Endothelial cell of umbilical vein (primary cell): ENCODE data around the gene AGK. TPM values are rescaled to one million over a fixed set of nuclear protein-coding genes. Genes with fewer than 3 reads are reported as not detected.

Experiments
- BruUV-seq: library from RNA; stranded (reverse); fragments of 400-500 nt; replicated peaks from 2 replicates; lab custom pipeline; 2021; lab: Mats Ljungman, UMichigan
- CTCF ChIA-PET: fragments of 300-600, 350-600 bp; sonication (Branson Sonifier 250); formaldehyde crosslinking; loops from one replicate; lab custom pipeline; 2021; ENCODE audit warnings: antibody characterized with exemption, inconsistent platforms; lab: Charles Lee
- POLR2A ChIA-PET: fragments of 300-600, 350-600 bp; sonication (Branson Sonifier 250); formaldehyde crosslinking; loops from one replicate; lab custom pipeline; 2021; ENCODE audit warnings: antibody characterized with exemption, inconsistent platforms; lab: Charles Lee
- DNase-seq: peaks from one replicate; pipeline ENCODE4 v3.0.0-alpha.2; 2011; ENCODE audit warnings: low read depth, low spot score
- FAIRE-seq: peaks from 2 replicates; lab custom pipeline; 2011; peaks lifted over from hg19 to GRCh38; lab: Jason Lieb, UNC
- H2AFZ ChIP-seq: 2 replicates; pipeline ENCODE4 v1.6.0; 2012; ENCODE audit warnings: low read depth, low read length, control low read depth, inconsistent platforms
- H3K27ac ChIP-seq: 2 replicates; pipeline ENCODE4 v1.5.1; 2011; ENCODE audit warnings: low read depth, mild to moderate bottlenecking, control low read depth, low read length, moderate library complexity; ENCODE audit not compliant: insufficient read depth
- H3K27me3 ChIP-seq, 2 experiments: 2 replicates each; pipeline versions ENCODE4 v1.6.0 to v1.6.1; 2011; ENCODE audit warnings: low read length in 2 of 2, mixed read lengths in 1 of 2; ENCODE audit not compliant: control insufficient read depth in 2 of 2, insufficient read depth in 2 of 2
- H3K36me3 ChIP-seq, 2 experiments: 2 replicates in 1 of 2; 3 replicates in 1 of 2; pipeline ENCODE4 v1.5.1; 2011; ENCODE audit warnings: low read length in 2 of 2, mild to moderate bottlenecking in 1 of 2, moderate library complexity in 1 of 2; ENCODE audit not compliant: control insufficient read depth in 2 of 2, insufficient read depth in 2 of 2; ENCODE audit errors: extremely low read depth in 1 of 2
- H3K4me1 ChIP-seq: 3 replicates; pipeline ENCODE4 v1.5.1; 2011; ENCODE audit warnings: mild to moderate bottlenecking, low read length; ENCODE audit not compliant: control insufficient read depth, insufficient read depth; ENCODE audit errors: extremely low read depth
- H3K4me2 ChIP-seq: 2 replicates; pipeline ENCODE4 v1.6.1; 2011; ENCODE audit warnings: low read length, control low read depth, mixed read lengths; ENCODE audit not compliant: insufficient read depth
- H3K4me3 ChIP-seq, 3 experiments: fragments of 200-600 bp in 1 of 3; sonication (generic), shearing (Covaris generic) in 1 of 3; replicated peaks in 1 of 3; 2 replicates each; pipeline ENCODE4 v1.5.1; 2011 to 2016; ENCODE audit warnings: control low read depth in 3 of 3, low read length in 3 of 3, mild to moderate bottlenecking in 2 of 3, inconsistent platforms in 1 of 3, low read depth in 1 of 3, moderate library complexity in 1 of 3; ENCODE audit not compliant: insufficient read depth in 1 of 3
- H3K79me2 ChIP-seq: 2 replicates; pipeline ENCODE4 v1.6.0; 2012; ENCODE audit warnings: low read length, inconsistent platforms; ENCODE audit not compliant: control insufficient read depth, insufficient read depth
- H3K9ac ChIP-seq: replicated peaks from 2 replicates; pipeline ENCODE3; 2011; ENCODE audit warnings: low read length, control low read depth; ENCODE audit not compliant: insufficient read depth; ENCODE audit errors: extremely low read depth
- H3K9me1 ChIP-seq: replicated peaks from 3 replicates; pipeline ENCODE4 v1.6.0; 2011; ENCODE audit warnings: mild to moderate bottlenecking, low read length; ENCODE audit not compliant: control insufficient read depth, insufficient read depth; ENCODE audit errors: extremely low read depth
- H3K9me3 ChIP-seq: replicated peaks from 2 replicates; pipeline ENCODE4 v1.5.1; 2012; ENCODE audit warnings: low read length, inconsistent platforms; ENCODE audit not compliant: control insufficient read depth, insufficient read depth
- H4K20me1 ChIP-seq: replicated peaks from 2 replicates; pipeline ENCODE3; 2011; ENCODE audit warnings: mild to moderate bottlenecking, low read length; ENCODE audit not compliant: control insufficient read depth, insufficient read depth; ENCODE audit errors: extremely low read depth
- EZH2 ChIP-seq: IDR thresholded peaks from 2 replicates; pipeline ENCODE4 v1.6.1; 2012; ENCODE audit warnings: borderline replicate concordance, low read depth, mild to moderate bottlenecking, moderate library complexity, low read length, inconsistent platforms; ENCODE audit not compliant: severe bottlenecking
- GATA2 ChIP-seq: IDR thresholded peaks from 2 replicates; pipeline ENCODE4 v1.7.0; 2011; ENCODE audit warnings: low read depth, mild to moderate bottlenecking, moderate library complexity, mixed read lengths, low read length; ENCODE audit not compliant: insufficient read length, insufficient read depth
- JUN ChIP-seq: IDR thresholded peaks from 2 replicates; pipeline ENCODE4 v1.6.1; 2011; ENCODE audit warnings: borderline replicate concordance, low read depth; ENCODE audit not compliant: insufficient read length, insufficient read depth
- MYC ChIP-seq: IDR thresholded peaks from one replicate; pipeline ENCODE4 v1.6.1; 2011; ENCODE audit warnings: mild to moderate bottlenecking, low read depth, low read length
- POLR2AphosphoS5 ChIP-seq: IDR thresholded peaks from 2 replicates; pipeline ENCODE4 v1.6.1; 2012; ENCODE audit warnings: low read depth, mild to moderate bottlenecking, control low read depth, low read length, moderate library complexity; ENCODE audit not compliant: insufficient read depth
- dilution Hi-C: fragments of 300-500 bp; cut with MboI; formaldehyde crosslinking; loops from one replicate; pipeline ENCODE4 v1.15.0; 2019; ENCODE audit warnings: low sequenced_read_pairs; ENCODE audit not compliant: extremely low pct_ligation_motif_present
- intact Hi-C: fragments of 100-400 bp; cut with micrococcal nuclease; formaldehyde crosslinking; loops from one replicate; pipeline ENCODE4 v1.10.0; 2022
- polyA plus RNA-seq, 4 experiments: library from polyadenylated mRNA; depleted of rRNA in 3 of 4; stranded (reverse) in 3 of 4; unstranded in 1 of 4; fragments of >200 nt; gene quantifications; 2 replicates each; pipeline versions ENCODE4 v1.2.1 to v1.2.3, GENCODE V29; 2011 to 2012; ENCODE audit warnings: missing spikeins in 1 of 4
- total RNA-seq: library from RNA; stranded (reverse); gene quantifications from 2 replicates; pipeline ENCODE4 v1.2.3, GENCODE V29; 2021
- TF ChIP-seq, protein P1 (sequence below), 2 donors: IDR thresholded peaks; 1 replicate in 1 of 2; 2 replicates in 1 of 2; pipeline ENCODE4 v1.5.1; 2011; ENCODE audit warnings: low read length in 2 of 2, mild to moderate bottlenecking in 2 of 2, moderate library complexity in 2 of 2, control low read depth in 1 of 2, inconsistent platforms in 1 of 2, low read depth in 1 of 2; ENCODE audit not compliant: insufficient read depth in 1 of 2; ENCODE audit errors: extremely low read depth in 1 of 2

Gene AGK
- total and polyA plus RNA-seq, 2 donors (not counting 3 experiments of a cell fraction or from before 2014, with no cell fraction given), result 23.6 to 34.3 TPM

DNA sequence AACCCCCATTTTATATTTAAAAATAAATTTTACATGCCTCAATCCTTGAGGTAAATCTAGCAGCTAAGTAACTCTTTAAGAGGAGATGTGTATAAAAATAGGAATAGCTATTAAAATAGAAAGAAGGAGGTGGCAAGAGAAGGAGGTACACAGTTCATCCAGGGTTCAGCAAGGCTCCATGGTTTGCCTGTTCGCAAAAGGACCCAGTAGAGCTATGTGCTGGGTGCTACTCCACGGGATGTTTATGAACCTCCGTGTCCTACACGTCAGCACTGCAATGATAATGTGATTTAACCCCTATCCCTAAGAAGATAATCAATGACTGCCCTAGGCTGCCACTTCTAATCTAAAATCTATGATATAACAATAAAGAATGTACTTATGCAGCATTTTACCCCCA, 151.7 kb downstream of the AGK start:
- no peak overlapping the region for H3K4me3 ChIP-seq
- TF ChIP-seq EZH2, result no peak
- TF ChIP-seq GATA2, result no peak
- no peak for TF ChIP-seq MYC
- TF ChIP-seq, protein P1, sequence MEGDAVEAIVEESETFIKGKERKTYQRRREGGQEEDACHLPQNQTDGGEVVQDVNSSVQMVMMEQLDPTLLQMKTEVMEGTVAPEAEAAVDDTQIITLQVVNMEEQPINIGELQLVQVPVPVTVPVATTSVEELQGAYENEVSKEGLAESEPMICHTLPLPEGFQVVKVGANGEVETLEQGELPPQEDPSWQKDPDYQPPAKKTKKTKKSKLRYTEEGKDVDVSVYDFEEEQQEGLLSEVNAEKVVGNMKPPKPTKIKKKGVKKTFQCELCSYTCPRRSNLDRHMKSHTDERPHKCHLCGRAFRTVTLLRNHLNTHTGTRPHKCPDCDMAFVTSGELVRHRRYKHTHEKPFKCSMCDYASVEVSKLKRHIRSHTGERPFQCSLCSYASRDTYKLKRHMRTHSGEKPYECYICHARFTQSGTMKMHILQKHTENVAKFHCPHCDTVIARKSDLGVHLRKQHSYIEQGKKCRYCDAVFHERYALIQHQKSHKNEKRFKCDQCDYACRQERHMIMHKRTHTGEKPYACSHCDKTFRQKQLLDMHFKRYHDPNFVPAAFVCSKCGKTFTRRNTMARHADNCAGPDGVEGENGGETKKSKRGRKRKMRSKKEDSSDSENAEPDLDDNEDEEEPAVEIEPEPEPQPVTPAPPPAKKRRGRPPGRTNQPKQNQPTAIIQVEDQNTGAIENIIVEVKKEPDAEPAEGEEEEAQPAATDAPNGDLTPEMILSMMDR (IDR thresholded peaks at IDR 0.05; ENCODE audit: extremely low read depth in 1 of 2, insufficient read depth in 1 of 2, low read depth in 1 of 2, low read length in 2 of 2), result no peak
- TF ChIP-seq JUN, result no peak
- no peak for TF ChIP-seq POLR2AphosphoS5
- FAIRE-seq (no peak), DNase-seq (no peak)
- H3K27me3 ChIP-seq, result peaks cover 8 to 18% of the 10 kb centered on the region in 2 experiments
- peaks cover 17% of the 10 kb centered on the region for H3K79me2 ChIP-seq
- no peak overlapping the region for H2AFZ ChIP-seq
- no peaks in the 10 kb centered on the region for H4K20me1 ChIP-seq
- no peaks in the 10 kb centered on the region for H3K9me3 ChIP-seq
- H3K9ac ChIP-seq, result no peak overlapping the region
- BruUV-seq, result no TSS peak
- dilution Hi-C loops (no loop called here), intact Hi-C loops (no loop called here)
- ChIA-PET POLR2A (no interaction called here), CTCF (interaction anchor here (1.3 to 3.3 kb wide), 5 partner anchors 25 to 83 kb away, joined by 4 to 30 read pairs (median 8); partner anchors contain the start of gene SSBP1)
- H3K9me1 ChIP-seq, result no peaks in the 10 kb centered on the region
- H3K27ac ChIP-seq, result no peak overlapping the region
- peaks cover 10% of the 10 kb centered on the region for H3K4me1 ChIP-seq
- no peak overlapping the region for H3K4me2 ChIP-seq
- no peaks in the 10 kb centered on the region for H3K36me3 ChIP-seq
